Activated CD4-positive, alpha-beta T cell treated with anti-CD3 and anti-CD28 coated beads, Interleukin-2, Interleukin-4, amounts not matched to agents 100 ng/mL and 50 ng/mL, durations not matched to agents 16 hours and 8 hours (primary cell): Measurements from ENCODE around the gene EML5.
A peak's percentile ranks its signal among the peaks of the same experiment; 100 is the strongest.

ENCODE experiments used
- DNase-seq: peaks from one replicate; pipeline ENCODE4 v3.0.0-alpha.2; 2020; ENCODE audit warnings: low spot score

The EML5 gene

GRCh38 chr14:88802596-88802995 lies 9.8 kb upstream of the EML5 start:
- DNase-seq, result no peak

DNA sequence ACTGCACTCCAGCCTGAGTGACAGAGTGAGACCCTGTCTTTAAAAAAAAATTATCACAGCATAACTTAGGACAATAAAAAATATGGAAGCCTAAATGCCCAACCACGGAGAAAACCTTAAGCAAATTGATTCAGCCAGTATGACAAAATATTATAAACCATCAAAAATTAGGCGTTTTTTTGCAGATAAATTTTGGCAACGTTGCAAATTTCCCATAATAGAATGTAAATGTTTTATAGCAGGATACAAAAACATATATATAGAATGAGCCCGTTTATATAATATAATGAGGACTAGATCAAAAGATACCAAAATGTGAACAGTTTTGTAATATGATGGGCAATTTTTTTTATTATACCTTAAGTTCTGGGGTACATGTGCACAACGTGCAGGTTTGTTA lies 6.8 kb upstream of the EML5 start:
- no peak for DNase-seq

- no peak for DNase-seq
Measured at GRCh38 chr14:88798156-88798555, 5.4 kb upstream of the EML5 start.

DNA sequence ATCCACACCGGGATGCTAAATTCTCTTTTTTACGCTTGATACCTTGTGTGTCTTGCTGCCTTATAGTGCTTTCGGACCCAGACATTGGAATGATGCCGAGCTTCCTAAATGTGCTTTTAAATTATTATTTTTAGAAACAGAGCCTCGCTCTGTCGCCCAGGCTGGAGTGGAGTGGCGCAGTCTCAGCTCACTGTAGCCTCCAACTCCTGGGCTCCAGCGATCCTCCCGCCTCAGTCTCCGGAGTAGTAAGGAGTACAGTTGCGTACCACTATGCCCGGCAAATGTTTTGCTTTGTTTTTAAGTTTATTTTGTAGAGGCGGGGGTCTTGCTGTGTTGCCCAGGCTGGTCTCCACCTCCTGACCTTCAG lies 489 bp upstream of the EML5 start:
- DNase-seq, result no peak

DNA sequence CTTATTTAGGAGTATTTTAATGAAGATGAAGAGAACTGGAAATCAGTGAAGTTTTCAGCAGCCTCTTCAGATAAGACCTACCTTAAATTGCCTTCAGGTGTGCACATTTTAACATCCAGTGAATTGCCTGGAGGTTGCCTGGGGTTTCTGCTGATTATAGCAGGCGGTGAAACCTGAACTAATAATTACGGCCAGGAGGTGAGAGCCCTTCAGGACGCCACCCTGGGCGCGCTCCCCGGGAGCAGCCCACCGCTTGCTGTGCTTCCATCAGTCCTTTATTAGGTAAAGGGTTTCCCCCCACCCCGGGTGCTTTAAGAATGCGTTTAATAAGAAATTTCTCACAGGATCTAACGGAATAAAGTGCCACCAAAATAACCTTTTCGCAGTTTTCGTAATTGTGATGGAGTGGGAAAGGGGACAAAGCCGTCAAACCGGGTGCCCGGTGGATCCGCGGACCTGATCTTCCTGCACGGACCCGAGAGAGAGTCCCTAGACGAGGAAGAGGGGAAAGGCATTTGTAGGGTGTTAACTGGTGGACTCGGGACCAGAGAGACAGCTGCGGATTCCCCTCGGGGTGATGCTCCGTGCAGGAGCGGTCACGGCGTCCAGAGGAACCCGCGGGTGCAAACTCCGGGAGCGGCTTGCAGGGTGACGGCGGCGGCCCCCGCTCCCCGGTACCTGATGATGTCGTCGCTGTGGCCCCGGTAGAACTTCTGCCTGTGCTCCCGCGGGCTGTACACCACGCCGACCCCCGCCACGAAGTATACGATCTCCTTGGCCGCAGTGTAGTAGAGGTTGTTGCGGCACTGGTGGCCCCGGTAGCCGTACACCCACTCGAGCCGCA lies 902 bp downstream of the EML5 start:
- DNase-seq, result no peak

DNA sequence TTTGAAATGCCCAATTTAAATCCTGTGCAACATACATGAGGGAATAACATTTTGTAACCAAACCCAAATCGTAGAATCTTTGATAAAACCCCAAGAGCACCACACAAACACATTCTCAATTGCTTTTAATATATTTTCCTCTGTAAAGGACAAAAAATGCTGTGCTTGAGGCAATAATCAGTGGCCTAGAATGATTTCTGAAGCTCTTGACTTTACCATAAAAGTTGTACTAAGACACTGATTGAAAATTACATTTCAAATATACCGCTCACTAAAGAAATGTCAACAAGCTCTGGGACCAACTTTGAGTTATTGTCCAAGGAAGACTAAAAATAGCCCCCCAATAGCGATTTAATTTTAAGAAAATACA lies 1.5 kb downstream of the EML5 start:
- no peak for DNase-seq

- peak; percentile 9 for DNase-seq
Measured at GRCh38 chr14:88790501-88791251, 2.1 kb downstream of the EML5 start.

GRCh38 chr14:88789573-88789972 lies 3.2 kb downstream of the EML5 start:
- peak; percentile 14 for DNase-seq

DNA sequence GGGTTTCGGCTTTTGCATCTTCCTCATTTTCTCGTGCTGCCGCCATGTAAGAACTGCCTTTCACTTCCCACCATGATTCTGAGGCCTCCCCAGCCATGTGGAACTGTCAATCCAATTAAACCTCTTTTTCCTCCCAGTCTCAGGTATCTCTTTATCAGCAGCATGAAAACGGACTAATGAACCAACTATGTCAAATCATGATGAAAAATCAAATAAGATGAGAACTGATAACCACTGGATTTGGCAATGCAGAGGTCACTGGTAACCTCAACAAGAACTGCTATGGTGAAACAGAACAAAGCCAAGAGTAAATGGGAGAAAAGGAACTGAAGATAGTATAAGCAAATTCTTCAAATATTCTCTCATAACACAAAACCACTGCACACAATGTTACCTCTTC lies 6.0 kb downstream of the EML5 start:
- no peak for DNase-seq

GRCh38 chr14:88785911-88786310 lies 6.8 kb downstream of the EML5 start:
- no peak for DNase-seq

- DNase-seq, result no peak
Measured at GRCh38 chr14:88775532-88775931, 17.2 kb downstream of the EML5 start.

GRCh38 chr14:88770736-88771135 lies 22.0 kb downstream of the EML5 start:
- no peak for DNase-seq

DNA sequence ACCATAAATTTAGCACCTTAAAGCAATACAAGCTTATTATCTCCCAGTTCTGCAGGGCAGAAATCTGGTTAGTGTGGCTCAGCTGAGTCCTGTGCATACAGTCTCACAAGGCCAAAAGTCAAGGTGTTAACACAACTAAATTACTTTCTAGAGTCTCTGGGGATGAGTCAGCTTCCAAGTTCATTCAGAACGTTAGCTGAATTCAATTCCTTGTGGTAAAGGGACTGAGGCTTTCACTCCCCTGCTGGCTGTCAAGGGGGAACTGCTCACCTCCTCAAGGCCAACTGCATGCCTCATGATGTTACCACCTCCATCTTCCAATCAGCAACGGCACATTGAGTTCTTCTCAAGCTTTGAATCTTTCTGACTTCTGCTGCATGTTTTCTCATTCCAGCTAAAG lies 27.6 kb downstream of the EML5 start:
- DNase-seq, result peak; percentile 6

DNA sequence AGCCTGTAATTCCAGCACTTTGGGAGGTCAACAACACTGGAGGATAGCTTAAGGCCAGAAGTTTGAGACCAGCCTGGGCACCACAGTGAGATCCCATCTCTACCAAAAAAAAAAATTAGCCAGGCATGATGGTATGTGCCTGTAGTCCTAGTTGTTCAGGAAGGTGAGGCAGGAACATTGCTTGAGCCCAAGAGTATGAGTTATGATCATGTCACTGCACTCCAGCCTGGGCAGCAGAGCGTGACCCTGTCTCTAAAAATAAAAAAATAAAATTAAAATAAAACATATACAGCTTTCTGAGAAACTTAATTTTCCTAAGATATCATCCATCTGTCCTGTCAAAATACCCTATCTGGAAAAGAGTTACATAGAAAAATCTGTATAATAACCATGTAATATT lies 38.9 kb downstream of the EML5 start:
- DNase-seq, result no peak

DNA sequence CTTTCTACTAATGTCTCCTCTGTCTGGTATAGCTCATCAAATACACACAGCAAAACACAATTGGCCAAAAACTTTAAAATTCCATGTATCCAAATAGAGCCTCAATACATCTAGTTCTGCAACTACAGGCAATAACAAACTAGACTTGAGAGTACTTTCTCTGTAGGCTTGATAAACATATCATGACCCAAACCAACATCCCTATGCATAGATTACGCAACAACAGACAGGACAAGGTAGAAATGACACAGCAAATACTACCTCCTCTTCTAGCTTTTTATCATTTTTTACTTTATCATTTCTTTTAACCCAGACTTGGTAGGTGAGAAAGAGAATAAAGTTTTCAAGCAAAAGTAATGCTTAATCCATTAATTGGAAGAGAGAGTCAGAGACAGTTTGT lies 41.8 kb downstream of the EML5 start:
- no peak for DNase-seq

DNA sequence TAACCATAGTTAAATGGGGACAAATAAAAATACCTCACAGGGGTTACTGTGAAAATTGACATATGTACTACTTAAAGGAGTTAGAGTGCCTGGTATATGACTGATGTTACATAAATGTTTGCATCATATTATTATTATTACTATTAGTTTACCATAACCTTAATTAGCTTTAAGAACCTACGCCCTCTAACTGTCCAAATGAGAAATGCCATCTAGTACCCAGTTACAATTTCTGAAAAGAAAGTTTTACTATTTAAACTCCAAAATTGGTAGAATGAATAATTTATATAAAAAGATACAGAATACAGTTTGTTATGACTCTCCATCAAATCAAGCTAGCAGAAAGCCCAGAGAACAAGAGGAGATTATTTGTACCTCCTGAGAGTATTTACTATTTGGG lies 42.3 kb downstream of the EML5 start:
- DNase-seq, result no peak

- no peak for DNase-seq
Measured at GRCh38 chr14:88749139-88749538, 43.6 kb downstream of the EML5 start.

- DNase-seq, result no peak
Measured at GRCh38 chr14:88748288-88748687, 44.5 kb downstream of the EML5 start.

DNA sequence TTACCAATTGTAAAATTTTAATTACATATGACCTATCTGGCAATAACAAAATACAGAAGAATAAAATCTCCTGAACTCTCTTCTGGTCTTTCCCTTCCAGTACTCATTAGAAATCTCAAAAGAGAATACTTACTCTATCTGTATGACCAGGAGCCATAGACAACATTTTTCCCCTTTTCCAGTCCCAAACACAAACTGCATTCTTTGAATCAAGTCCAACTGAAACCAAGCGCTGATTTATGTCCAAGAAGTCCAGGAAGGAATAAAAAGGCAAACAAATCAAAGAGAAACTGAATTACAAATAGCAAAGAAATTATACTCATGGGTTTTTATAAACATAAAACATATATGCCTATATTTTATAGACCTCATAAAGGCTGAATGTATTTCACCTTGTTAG lies 46.7 kb downstream of the EML5 start:
- no peak for DNase-seq

DNA sequence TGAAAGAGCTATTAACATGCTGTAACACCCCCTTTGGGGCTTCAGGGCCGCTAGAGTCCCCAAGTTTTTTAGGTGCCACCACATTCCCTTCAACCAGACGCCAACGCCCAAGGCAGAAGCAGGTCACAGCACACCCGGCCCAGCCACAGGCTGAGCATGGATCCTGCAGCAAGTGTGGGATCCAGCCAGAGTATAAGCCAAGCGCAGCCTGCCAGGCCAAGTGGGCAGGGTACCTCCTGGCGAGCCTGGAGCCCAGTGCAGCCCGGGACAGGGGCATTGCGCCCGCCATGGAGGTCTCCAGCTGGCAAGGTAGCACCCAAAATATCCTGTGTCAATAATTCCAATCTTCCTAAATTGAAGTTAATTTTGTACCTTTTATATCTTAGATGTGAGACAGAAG lies 55.5 kb downstream of the EML5 start:
- DNase-seq, result no peak

- no peak for DNase-seq
Measured at GRCh38 chr14:88733121-88733520, 59.6 kb downstream of the EML5 start.

- no peak for DNase-seq
Measured at GRCh38 chr14:88729159-88729558, 63.6 kb downstream of the EML5 start.

DNA sequence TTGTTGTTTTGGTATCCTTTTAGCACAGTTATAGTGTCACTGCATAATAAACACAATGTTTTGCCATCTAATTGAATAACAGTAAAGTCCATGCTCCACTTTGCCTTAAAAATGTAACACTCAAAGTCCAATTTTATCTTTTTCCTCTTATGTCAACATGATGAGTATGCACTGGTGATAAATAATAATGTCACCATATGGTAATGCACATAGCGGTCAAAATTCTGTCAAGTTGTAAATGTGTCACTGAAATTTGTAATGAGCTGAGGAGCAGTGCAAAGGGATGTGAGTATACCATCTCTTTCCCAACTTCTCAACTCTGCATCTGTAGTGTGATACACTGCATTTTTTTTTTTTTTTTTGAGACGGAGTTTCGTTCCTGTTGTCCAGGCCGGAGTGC lies 65.7 kb downstream of the EML5 start:
- DNase-seq, result no peak

- DNase-seq, result no peak
Measured at GRCh38 chr14:88710709-88711108, 82.0 kb downstream of the EML5 start.
